WERI-Rb-1 (cell line): Measurements from ENCODE around the gene ZBTB33.

Source experiments
- DNase-seq: peaks from one replicate; pipeline ENCODE4 v3.0.0-alpha.2; 2020
- H3K27ac ChIP-seq: fragments of 250-450 bp; sonication (Bioruptor Pico); 2 replicates; pipeline ENCODE4 v1.5.1; 2020; ENCODE audit warnings: mild to moderate bottlenecking, moderate library complexity
- H3K27me3 ChIP-seq: fragments of 250-450 bp; sonication (Bioruptor Pico); 2 replicates; pipeline ENCODE4 v1.5.1; 2021; ENCODE audit warnings: mild to moderate bottlenecking, low read depth, moderate library complexity; ENCODE audit not compliant: insufficient read depth, severe bottlenecking
- H3K36me3 ChIP-seq: fragments of 250-450 bp; sonication (Bioruptor Pico); 2 replicates; pipeline ENCODE4 v1.5.1; 2020; ENCODE audit warnings: mild to moderate bottlenecking, moderate library complexity
- H3K4me3 ChIP-seq: 2 replicates; pipeline ENCODE4 v1.5.1; 2011; ENCODE audit warnings: low read depth, mild to moderate bottlenecking, control low read depth, low read length
- H3K9me3 ChIP-seq: fragments of 250-450 bp; sonication (Bioruptor Pico); 2 replicates; pipeline ENCODE4 v1.5.1; 2021; ENCODE audit warnings: mild to moderate bottlenecking, moderate library complexity; ENCODE audit not compliant: severe bottlenecking
- CTCF ChIP-seq: IDR thresholded peaks from 2 replicates; pipeline ENCODE4 v1.5.1; 2011; ENCODE audit warnings: low read depth, mild to moderate bottlenecking, control low read depth, inconsistent platforms, low read length

ZBTB33 gene

GRCh38 chrX:120236687-120237479, 13.7 kb upstream of the ZBTB33 start:
- H3K36me3 ChIP-seq, result no peaks in the 10 kb centered on the region
- TF ChIP-seq CTCF, result no peak
- no peak overlapping the region for H3K4me3 ChIP-seq
- DNase-seq, result no peak
- H3K27me3 ChIP-seq, result no peaks in the 10 kb centered on the region
- no peaks in the 10 kb centered on the region for H3K9me3 ChIP-seq
- H3K27ac ChIP-seq, result no peak overlapping the region

GRCh38 chrX:120238933-120239332, 11.7 kb upstream of the ZBTB33 start:
- H3K4me3 ChIP-seq, result no peak overlapping the region
- no peak overlapping the region for H3K27ac ChIP-seq
- no peak for TF ChIP-seq CTCF
- no peaks in the 10 kb centered on the region for H3K27me3 ChIP-seq
- no peak for DNase-seq
- no peaks in the 10 kb centered on the region for H3K36me3 ChIP-seq
- H3K9me3 ChIP-seq, result no peaks in the 10 kb centered on the region

GRCh38 chrX:120242813-120243212, 7.8 kb upstream of the ZBTB33 start:
- TF ChIP-seq CTCF, result no peak
- Histone ChIP-seq H3K9me3 (no peaks in the 10 kb centered on the region), H3K4me3 (no peak overlapping the region), H3K27ac (no peak overlapping the region), H3K27me3 (peaks cover 2% of the 10 kb centered on the region), H3K36me3 (no peaks in the 10 kb centered on the region)
- no peak for DNase-seq

GRCh38 chrX:120244395-120244734, 6.2 kb upstream of the ZBTB33 start:
- Histone ChIP-seq H3K27me3 (peaks cover 2% of the 10 kb centered on the region), H3K27ac (no peak overlapping the region), H3K36me3 (no peaks in the 10 kb centered on the region), H3K9me3 (no peaks in the 10 kb centered on the region), H3K4me3 (peak overlapping the region; percentile 45)
- no peak for DNase-seq
- TF ChIP-seq CTCF, result no peak

- H3K27ac ChIP-seq, result peak overlapping the region; percentile 35
- H3K27me3 ChIP-seq, result peaks cover 2% of the 10 kb centered on the region
These were observed 5.7 kb upstream of the ZBTB33 start for GRCh38 chrX:120244735-120245498.

More at GRCh38 chrX:120244735-120245498, 5.7 kb upstream of the ZBTB33 start:
- TF ChIP-seq CTCF, result no peak
- DNase-seq, result peak; percentile 61
- Histone ChIP-seq H3K4me3 (peak overlapping the region; percentile 45), H3K36me3 (no peaks in the 10 kb centered on the region), H3K9me3 (no peaks in the 10 kb centered on the region)
